HepG2 (cell line): Measurements from ENCODE around the gene ATG9A. TPM values are rescaled to one million over a fixed set of nuclear protein-coding genes. Genes with fewer than 3 reads are reported as not detected.

ENCODE experiments used
- CCAR2 ChIP-seq: fragments of 200-400 bp; formaldehyde crosslinking; optimal IDR thresholded peaks from 2 replicates; pipeline ENCODE3; 2018; ENCODE audit warnings: low read depth, mild to moderate bottlenecking, low read length, moderate library complexity
- GZF1 ChIP-seq: sonication (generic); formaldehyde crosslinking; IDR thresholded peaks from 2 replicates; pipeline ENCODE4 v1.5.1; 2020; ENCODE audit warnings: mild to moderate bottlenecking, missing genetic modification reagents
- HOXA3 ChIP-seq: sonication (generic); formaldehyde crosslinking; IDR thresholded peaks from 2 replicates; pipeline ENCODE4 v1.5.0; 2020; ENCODE audit warnings: missing genetic modification reagents
- NR3C1 ChIP-seq: sonication (generic); formaldehyde crosslinking; IDR thresholded peaks from 2 replicates; pipeline ENCODE4 v1.4.0; 2020; ENCODE audit warnings: missing genetic modification reagents
- ONECUT2 ChIP-seq: sonication (generic); formaldehyde crosslinking; IDR thresholded peaks from 2 replicates; pipeline ENCODE4 v1.4.0; 2020; ENCODE audit warnings: missing genetic modification reagents
- SP1 ChIP-seq, 2 experiments: fragments of 450-650 bp in 1 of 2; sonication (generic) in 1 of 2; formaldehyde crosslinking in 1 of 2; IDR thresholded peaks; 2 replicates each; pipeline versions ENCODE4 v1.4.0 to v1.6.1; 2016 to 2020; ENCODE audit warnings: missing genetic modification reagents in 1 of 2
- SYNCRIP ChIP-seq: fragments of 200-400 bp; formaldehyde crosslinking; IDR thresholded peaks from 2 replicates; pipeline ENCODE4 v1.6.1; 2018; ENCODE audit warnings: mild to moderate bottlenecking, low read depth, low read length; ENCODE audit not compliant: insufficient read depth
- ZFP36L2 ChIP-seq: sonication (generic); formaldehyde crosslinking; IDR thresholded peaks from 2 replicates; pipeline ENCODE4 v1.4.0; 2020; ENCODE audit warnings: missing genetic modification reagents
- ZNF3 ChIP-seq: IDR thresholded peaks from 2 replicates; pipeline ENCODE4 v1.7.0; 2017; ENCODE audit warnings: inconsistent platforms
- ZNF335 ChIP-seq: sonication (generic); formaldehyde crosslinking; IDR thresholded peaks from 2 replicates; pipeline ENCODE4 v1.4.0; 2020; ENCODE audit warnings: missing genetic modification reagents
- ZNF768 ChIP-seq: sonication (generic); formaldehyde crosslinking; IDR thresholded peaks from 2 replicates; pipeline ENCODE4 v1.4.0; 2020; ENCODE audit warnings: missing genetic modification reagents
- polyA plus RNA-seq, 8 experiments: library from polyadenylated mRNA; depleted of rRNA in 3 of 8; stranded (reverse) in 7 of 8; unstranded in 1 of 8; fragments of >200 nt; fragmentation: Illumina TruSeq in 4 of 8; extraction: Trizol in 4 of 8; gene quantifications; 2 replicates each; pipeline versions ENCODE4 v1.2.1 to v1.2.3, GENCODE V29; 2011 to 2016; ENCODE audit warnings: low read depth in 4 of 8, missing spikeins in 1 of 8, mixed read lengths in 1 of 8; ENCODE audit not compliant: insufficient read depth in 1 of 8
- total RNA-seq, 5 experiments: library from RNA; depleted of rRNA; stranded (reverse); fragments of >200 nt; fragmentation: Illumina TruSeq; extraction: Trizol; gene quantifications; 2 replicates each; pipeline ENCODE4 v1.2.3, GENCODE V29; 2016; ENCODE audit warnings: low read depth in 1 of 5
- TF ChIP-seq, protein P1 (sequence below): sonication (generic); formaldehyde crosslinking; IDR thresholded peaks from 2 replicates; pipeline ENCODE4 v1.4.0; 2020; ENCODE audit warnings: missing genetic modification reagents
- TF ChIP-seq, protein P2 (sequence below): sonication (generic); formaldehyde crosslinking; IDR thresholded peaks from 2 replicates; pipeline ENCODE4 v1.8.1; 2023; ENCODE audit warnings: mild to moderate bottlenecking, inconsistent platforms, moderate library complexity, missing genetic modification reagents, borderline replicate concordance
- TF ChIP-seq, protein P3 (sequence below): sonication (generic); formaldehyde crosslinking; IDR thresholded peaks from 2 replicates; pipeline ENCODE4 v1.5.1; 2020; ENCODE audit warnings: mild to moderate bottlenecking, missing genetic modification reagents, moderate library complexity
- TF ChIP-seq, protein P4 (sequence below): IDR thresholded peaks from 2 replicates; pipeline ENCODE4 v1.6.1; 2016
- TF ChIP-seq, protein P5 (sequence below): sonication (generic); formaldehyde crosslinking; IDR thresholded peaks from 2 replicates; pipeline ENCODE4 v1.4.0; 2020; ENCODE audit warnings: mild to moderate bottlenecking, missing genetic modification reagents

Gene ATG9A
- total and polyA plus RNA-seq, 2 of the 13 experiments (the other 11 are each of a cell fraction or from before 2014, with no cell fraction given) = 35.0 to 131 TPM

DNA sequence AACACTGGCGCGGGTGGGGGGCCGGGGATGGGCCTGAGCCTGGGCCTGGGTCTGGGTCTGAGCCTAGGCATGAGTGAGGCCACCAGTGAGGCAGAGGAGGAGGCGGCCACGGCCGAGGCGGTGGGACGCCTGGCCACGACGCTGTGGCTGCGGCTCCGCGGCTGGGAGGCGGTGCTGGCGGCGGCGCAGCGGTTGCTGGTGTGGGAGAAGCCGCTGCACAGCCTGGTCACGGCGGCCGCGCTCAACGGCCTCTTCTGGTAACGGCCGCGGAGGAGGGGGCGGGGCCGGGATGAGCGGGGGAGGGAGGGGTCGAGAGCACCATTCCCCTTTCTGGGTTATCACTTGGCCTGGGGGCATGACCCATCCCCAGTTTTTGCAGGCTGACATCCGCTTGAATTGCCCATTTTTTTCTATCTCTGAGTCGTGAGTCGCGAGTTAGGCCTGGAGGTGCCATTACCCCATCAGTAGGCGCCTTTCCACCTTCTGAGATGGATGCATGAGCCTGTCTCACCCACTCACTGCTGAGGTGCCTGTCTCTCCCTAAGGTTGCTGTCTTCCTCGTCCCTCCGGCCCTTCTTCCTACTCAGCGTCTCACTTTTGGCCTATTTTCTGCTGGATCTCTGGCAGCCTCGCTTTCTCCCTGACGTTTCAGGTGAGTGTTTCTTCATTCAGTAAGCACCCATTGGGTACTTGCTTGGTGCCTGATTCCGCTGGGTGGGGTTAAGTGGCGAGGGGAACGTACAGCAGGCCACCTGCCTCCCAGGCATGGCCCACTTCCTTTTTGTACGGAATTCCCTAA, 50.9 kb downstream of the ATG9A start (continued):
- TF ChIP-seq, protein P1, sequence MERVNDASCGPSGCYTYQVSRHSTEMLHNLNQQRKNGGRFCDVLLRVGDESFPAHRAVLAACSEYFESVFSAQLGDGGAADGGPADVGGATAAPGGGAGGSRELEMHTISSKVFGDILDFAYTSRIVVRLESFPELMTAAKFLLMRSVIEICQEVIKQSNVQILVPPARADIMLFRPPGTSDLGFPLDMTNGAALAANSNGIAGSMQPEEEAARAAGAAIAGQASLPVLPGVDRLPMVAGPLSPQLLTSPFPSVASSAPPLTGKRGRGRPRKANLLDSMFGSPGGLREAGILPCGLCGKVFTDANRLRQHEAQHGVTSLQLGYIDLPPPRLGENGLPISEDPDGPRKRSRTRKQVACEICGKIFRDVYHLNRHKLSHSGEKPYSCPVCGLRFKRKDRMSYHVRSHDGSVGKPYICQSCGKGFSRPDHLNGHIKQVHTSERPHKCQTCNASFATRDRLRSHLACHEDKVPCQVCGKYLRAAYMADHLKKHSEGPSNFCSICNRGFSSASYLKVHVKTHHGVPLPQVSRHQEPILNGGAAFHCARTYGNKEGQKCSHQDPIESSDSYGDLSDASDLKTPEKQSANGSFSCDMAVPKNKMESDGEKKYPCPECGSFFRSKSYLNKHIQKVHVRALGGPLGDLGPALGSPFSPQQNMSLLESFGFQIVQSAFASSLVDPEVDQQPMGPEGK (CRISPR knock-in tag) = peak; percentile 2; the same call in 1 of the 2 replicates
- TF ChIP-seq SYNCRIP = no peak
- TF ChIP-seq, protein P2, sequence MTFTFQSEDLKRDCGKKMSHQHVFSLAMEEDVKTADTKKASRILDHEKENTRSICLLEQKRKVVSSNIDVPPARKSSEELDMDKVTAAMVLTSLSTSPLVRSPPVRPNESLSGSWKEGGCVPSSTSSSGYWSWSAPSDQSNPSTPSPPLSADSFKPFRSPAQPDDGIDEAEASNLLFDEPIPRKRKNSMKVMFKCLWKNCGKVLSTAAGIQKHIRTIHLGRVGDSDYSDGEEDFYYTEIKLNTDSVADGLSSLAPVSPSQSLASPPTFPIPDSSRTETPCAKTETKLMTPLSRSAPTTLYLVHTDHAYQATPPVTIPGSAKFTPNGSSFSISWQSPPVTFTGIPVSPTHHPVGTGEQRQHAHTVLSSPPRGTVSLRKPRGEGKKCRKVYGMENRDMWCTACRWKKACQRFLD (CRISPR knock-in tag) = no peak
- TF ChIP-seq ONECUT2 (CRISPR knock-in tag) = no peak
- TF ChIP-seq GZF1 (CRISPR knock-in tag) = no peak
- TF ChIP-seq, protein P3, sequence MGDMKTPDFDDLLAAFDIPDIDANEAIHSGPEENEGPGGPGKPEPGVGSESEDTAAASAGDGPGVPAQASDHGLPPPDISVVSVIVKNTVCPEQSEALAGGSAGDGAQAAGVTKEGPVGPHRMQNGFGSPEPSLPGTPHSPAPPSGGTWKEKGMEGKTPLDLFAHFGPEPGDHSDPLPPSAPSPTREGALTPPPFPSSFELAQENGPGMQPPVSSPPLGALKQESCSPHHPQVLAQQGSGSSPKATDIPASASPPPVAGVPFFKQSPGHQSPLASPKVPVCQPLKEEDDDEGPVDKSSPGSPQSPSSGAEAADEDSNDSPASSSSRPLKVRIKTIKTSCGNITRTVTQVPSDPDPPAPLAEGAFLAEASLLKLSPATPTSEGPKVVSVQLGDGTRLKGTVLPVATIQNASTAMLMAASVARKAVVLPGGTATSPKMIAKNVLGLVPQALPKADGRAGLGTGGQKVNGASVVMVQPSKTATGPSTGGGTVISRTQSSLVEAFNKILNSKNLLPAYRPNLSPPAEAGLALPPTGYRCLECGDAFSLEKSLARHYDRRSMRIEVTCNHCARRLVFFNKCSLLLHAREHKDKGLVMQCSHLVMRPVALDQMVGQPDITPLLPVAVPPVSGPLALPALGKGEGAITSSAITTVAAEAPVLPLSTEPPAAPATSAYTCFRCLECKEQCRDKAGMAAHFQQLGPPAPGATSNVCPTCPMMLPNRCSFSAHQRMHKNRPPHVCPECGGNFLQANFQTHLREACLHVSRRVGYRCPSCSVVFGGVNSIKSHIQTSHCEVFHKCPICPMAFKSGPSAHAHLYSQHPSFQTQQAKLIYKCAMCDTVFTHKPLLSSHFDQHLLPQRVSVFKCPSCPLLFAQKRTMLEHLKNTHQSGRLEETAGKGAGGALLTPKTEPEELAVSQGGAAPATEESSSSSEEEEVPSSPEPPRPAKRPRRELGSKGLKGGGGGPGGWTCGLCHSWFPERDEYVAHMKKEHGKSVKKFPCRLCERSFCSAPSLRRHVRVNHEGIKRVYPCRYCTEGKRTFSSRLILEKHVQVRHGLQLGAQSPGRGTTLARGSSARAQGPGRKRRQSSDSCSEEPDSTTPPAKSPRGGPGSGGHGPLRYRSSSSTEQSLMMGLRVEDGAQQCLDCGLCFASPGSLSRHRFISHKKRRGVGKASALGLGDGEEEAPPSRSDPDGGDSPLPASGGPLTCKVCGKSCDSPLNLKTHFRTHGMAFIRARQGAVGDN (CRISPR knock-in tag) = peak; percentile 16; the same call in 1 of the 2 replicates
- TF ChIP-seq, protein P4, sequence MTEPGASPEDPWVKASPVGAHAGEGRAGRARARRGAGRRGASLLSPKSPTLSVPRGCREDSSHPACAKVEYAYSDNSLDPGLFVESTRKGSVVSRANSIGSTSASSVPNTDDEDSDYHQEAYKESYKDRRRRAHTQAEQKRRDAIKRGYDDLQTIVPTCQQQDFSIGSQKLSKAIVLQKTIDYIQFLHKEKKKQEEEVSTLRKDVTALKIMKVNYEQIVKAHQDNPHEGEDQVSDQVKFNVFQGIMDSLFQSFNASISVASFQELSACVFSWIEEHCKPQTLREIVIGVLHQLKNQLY (CRISPR knock-in tag) = no peak
- TF ChIP-seq SP1 (IDR thresholded peaks at IDR 0.05) = no peak
- TF ChIP-seq SP1 (CRISPR knock-in tag; IDR thresholded peaks at IDR 0.05) = 0 out of 2 replicates have a peak, but pooled peaks have one; percentile 7
- no peak for TF ChIP-seq CCAR2
- no peak for TF ChIP-seq HOXA3
- TF ChIP-seq ZFP36L2 (CRISPR knock-in tag) = no peak
- TF ChIP-seq, protein P5, sequence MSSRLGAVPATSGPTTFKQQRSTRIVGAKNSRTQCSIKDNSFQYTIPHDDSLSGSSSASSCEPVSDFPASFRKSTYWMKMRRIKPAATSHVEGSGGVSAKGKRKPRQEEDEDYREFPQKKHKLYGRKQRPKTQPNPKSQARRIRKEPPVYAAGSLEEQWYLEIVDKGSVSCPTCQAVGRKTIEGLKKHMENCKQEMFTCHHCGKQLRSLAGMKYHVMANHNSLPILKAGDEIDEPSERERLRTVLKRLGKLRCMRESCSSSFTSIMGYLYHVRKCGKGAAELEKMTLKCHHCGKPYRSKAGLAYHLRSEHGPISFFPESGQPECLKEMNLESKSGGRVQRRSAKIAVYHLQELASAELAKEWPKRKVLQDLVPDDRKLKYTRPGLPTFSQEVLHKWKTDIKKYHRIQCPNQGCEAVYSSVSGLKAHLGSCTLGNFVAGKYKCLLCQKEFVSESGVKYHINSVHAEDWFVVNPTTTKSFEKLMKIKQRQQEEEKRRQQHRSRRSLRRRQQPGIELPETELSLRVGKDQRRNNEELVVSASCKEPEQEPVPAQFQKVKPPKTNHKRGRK (CRISPR knock-in tag) = no peak
- no peak for TF ChIP-seq ZNF3 (CRISPR knock-in tag)
- TF ChIP-seq NR3C1 = no peak
- TF ChIP-seq ZNF335 (CRISPR knock-in tag) = no peak
- TF ChIP-seq ZNF768 (CRISPR knock-in tag) = peak; percentile 43; the same call in 1 of the 2 replicates
